ENCODE results near the gene RNF32. TPM values are rescaled to one million over a fixed set of nuclear protein-coding genes. Genes with fewer than 3 reads are reported as not detected.
"Not testable (repeated sequence)": the region's sequence is repeated elsewhere in the genome, so short reads cannot be mapped to it uniquely, and the experiment has no call there.

Gene RNF32
- total RNA-seq, 1 donor from 2014 or later = 1.9 TPM

GRCh38 chr7:156618078-156618779 is 22.3 kb upstream of the RNF32 start:
- Mint-ChIP-seq H3K9me3 (ENCODE audit: unreplicated experiment) (no peaks in the 10 kb centered on the region), H3K4me3 (ENCODE audit: unreplicated experiment) (no peak overlapping the region), H3K27ac (ENCODE audit: unreplicated experiment) (no peak overlapping the region), H3K36me3 (ENCODE audit: low read depth, unreplicated experiment) (no peaks in the 10 kb centered on the region), H3K27me3 (ENCODE audit: unreplicated experiment) (peaks cover 4% of the 10 kb centered on the region), H3K4me1 (ENCODE audit: unreplicated experiment) (peaks cover 5% of the 10 kb centered on the region)
- TF ChIP-seq CTCF (IDR thresholded peaks at IDR 0.05; ENCODE audit: unreplicated experiment) = no peak
- DNase-seq (ENCODE audit: low spot score) = no peak

GRCh38 chr7:156618780-156619367 is 21.7 kb upstream of the RNF32 start:
- H3K36me3 Mint-ChIP-seq (ENCODE audit: low read depth, unreplicated experiment) = no peaks in the 10 kb centered on the region
- no peaks in the 10 kb centered on the region for H3K9me3 Mint-ChIP-seq (ENCODE audit: unreplicated experiment)
- H3K27ac Mint-ChIP-seq (ENCODE audit: unreplicated experiment) = no peak overlapping the region
- peaks cover 4% of the 10 kb centered on the region for H3K27me3 Mint-ChIP-seq (ENCODE audit: unreplicated experiment)
- H3K4me3 Mint-ChIP-seq (ENCODE audit: unreplicated experiment) = no peak overlapping the region
- H3K4me1 Mint-ChIP-seq (ENCODE audit: unreplicated experiment) = peaks cover 5% of the 10 kb centered on the region
- TF ChIP-seq CTCF (IDR thresholded peaks at IDR 0.05; ENCODE audit: unreplicated experiment) = no peak
- no peak for DNase-seq (ENCODE audit: low spot score)

- H3K27me3 Mint-ChIP-seq (ENCODE audit: unreplicated experiment); H3K27ac Mint-ChIP-seq (ENCODE audit: unreplicated experiment); H3K4me3 Mint-ChIP-seq (ENCODE audit: unreplicated experiment); H3K9me3 Mint-ChIP-seq (ENCODE audit: unreplicated experiment); DNase-seq (ENCODE audit: low spot score); H3K4me1 Mint-ChIP-seq (ENCODE audit: unreplicated experiment); H3K36me3 Mint-ChIP-seq (ENCODE audit: low read depth, unreplicated experiment): not testable (repeated sequence)
Observed at GRCh38 chr7:156619488-156620290, 20.9 kb upstream of the RNF32 start.

DNA sequence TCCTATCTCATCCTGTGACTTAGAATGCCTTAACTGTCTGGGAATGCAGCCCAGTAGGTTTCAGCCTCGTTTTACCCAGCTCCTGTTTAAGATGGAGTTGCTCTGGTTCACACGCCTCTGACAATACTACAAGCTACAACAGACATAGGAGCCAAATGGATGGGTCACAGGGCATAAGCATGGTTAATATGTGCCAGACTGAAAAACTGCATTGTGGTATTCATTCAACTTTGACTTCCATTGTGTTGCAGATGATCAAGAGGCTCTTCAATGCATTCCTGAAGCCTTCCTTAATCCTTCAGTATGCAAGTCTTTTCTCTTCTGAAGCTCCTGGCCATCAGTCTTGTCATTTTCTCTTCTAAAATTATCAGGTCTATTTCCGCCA is 20.3 kb upstream of the RNF32 start:
- Mint-ChIP-seq H3K27ac (ENCODE audit: unreplicated experiment) (no peak overlapping the region), H3K36me3 (ENCODE audit: low read depth, unreplicated experiment) (no peaks in the 10 kb centered on the region), H3K4me3 (ENCODE audit: unreplicated experiment) (no peak overlapping the region), H3K9me3 (ENCODE audit: unreplicated experiment) (no peaks in the 10 kb centered on the region), H3K4me1 (ENCODE audit: unreplicated experiment) (peaks cover 5% of the 10 kb centered on the region), H3K27me3 (ENCODE audit: unreplicated experiment) (peaks cover 4% of the 10 kb centered on the region)
- TF ChIP-seq CTCF (IDR thresholded peaks at IDR 0.05; ENCODE audit: unreplicated experiment) = no peak
- no peak for DNase-seq (ENCODE audit: low spot score)

GRCh38 chr7:156621652-156622051 is 18.9 kb upstream of the RNF32 start:
- no peaks in the 10 kb centered on the region for H3K9me3 Mint-ChIP-seq (ENCODE audit: unreplicated experiment)
- no peak overlapping the region for H3K27ac Mint-ChIP-seq (ENCODE audit: unreplicated experiment)
- no peak for DNase-seq (ENCODE audit: low spot score)
- H3K4me3 Mint-ChIP-seq (ENCODE audit: unreplicated experiment) = no peak overlapping the region
- no peak for TF ChIP-seq CTCF (IDR thresholded peaks at IDR 0.05; ENCODE audit: unreplicated experiment)
- no peaks in the 10 kb centered on the region for H3K4me1 Mint-ChIP-seq (ENCODE audit: unreplicated experiment)
- H3K36me3 Mint-ChIP-seq (ENCODE audit: low read depth, unreplicated experiment) = no peaks in the 10 kb centered on the region
- peaks cover 4% of the 10 kb centered on the region for H3K27me3 Mint-ChIP-seq (ENCODE audit: unreplicated experiment)
